ENCODE measurements around the gene FAF1. TPM values are rescaled to one million over a fixed set of nuclear protein-coding genes. Genes with fewer than 3 reads are reported as not detected.
A peak's percentile ranks its signal among the peaks of the same experiment; 100 is the strongest.

FAF1 gene
- total and polyA plus RNA-seq, 4 donors: 52.9 to 66.9 (median 61.6) TPM

- Histone ChIP-seq H3K4me1 (ENCODE audit: control insufficient read depth, insufficient read depth, low read length) (peaks cover 70% of the 10 kb centered on the region), H3K27me3 (ENCODE audit: control insufficient read depth, insufficient read depth, low read length) (peaks cover 97% of the 10 kb centered on the region), H3K36me3 (ENCODE audit: control insufficient read depth, insufficient read depth, low read length) (no peaks in the 10 kb centered on the region), H3K27ac (ENCODE audit: low read depth, low read length) (no peak overlapping the region), H3K4me3 (ENCODE audit: low read depth, low read length) (no peak overlapping the region), H3K9me3 (ENCODE audit: control insufficient read depth, insufficient read depth, low read length) (no peaks in the 10 kb centered on the region)
- peak in 1 of 6 donors; percentile 31 for DNase-seq (ENCODE audit: low read depth in 4 of 6, low spot score in 6 of 6)
- WGBS (ENCODE audit: insufficient coverage): under 1% methylated on average over 38 of the region's 38 CpGs
Measured at GRCh38 chr1:50421366-50421748, 538.7 kb downstream of the FAF1 start.

- Histone ChIP-seq H3K27me3 (ENCODE audit: control insufficient read depth, insufficient read depth, low read length) (peaks cover 97% of the 10 kb centered on the region), H3K4me1 (ENCODE audit: control insufficient read depth, insufficient read depth, low read length) (peaks cover 75% of the 10 kb centered on the region), H3K27ac (ENCODE audit: low read depth, low read length) (no peak overlapping the region), H3K36me3 (ENCODE audit: control insufficient read depth, insufficient read depth, low read length) (no peaks in the 10 kb centered on the region), H3K9me3 (ENCODE audit: control insufficient read depth, insufficient read depth, low read length) (no peaks in the 10 kb centered on the region), H3K4me3 (ENCODE audit: low read depth, low read length) (no peak overlapping the region)
- peak in 2 of 6 donors; percentile 71 for DNase-seq (ENCODE audit: low read depth in 4 of 6, low spot score in 6 of 6)
- WGBS (ENCODE audit: insufficient coverage): under 1% methylated on average over 69 of the region's 69 CpGs
Measured at GRCh38 chr1:50420689-50421365, 539.2 kb downstream of the FAF1 start.

- DNase-seq (ENCODE audit: low read depth in 4 of 6, low spot score in 6 of 6): peak in 1 of 6 donors; percentile 47
- Histone ChIP-seq H3K27ac (ENCODE audit: low read depth, low read length) (no peak overlapping the region), H3K27me3 (ENCODE audit: control insufficient read depth, insufficient read depth, low read length) (peaks cover 97% of the 10 kb centered on the region), H3K36me3 (ENCODE audit: control insufficient read depth, insufficient read depth, low read length) (no peaks in the 10 kb centered on the region), H3K4me3 (ENCODE audit: low read depth, low read length) (no peak overlapping the region), H3K9me3 (ENCODE audit: control insufficient read depth, insufficient read depth, low read length) (no peaks in the 10 kb centered on the region), H3K4me1 (ENCODE audit: control insufficient read depth, insufficient read depth, low read length) (peaks cover 76% of the 10 kb centered on the region)
- WGBS (ENCODE audit: insufficient coverage): 4% methylated on average over 17 of the region's 21 CpGs
Measured at GRCh38 chr1:50419907-50420677, 540.0 kb downstream of the FAF1 start.

- Histone ChIP-seq H3K27ac (ENCODE audit: low read depth, low read length) (no peak overlapping the region), H3K4me3 (ENCODE audit: low read depth, low read length) (no peak overlapping the region), H3K4me1 (ENCODE audit: control insufficient read depth, insufficient read depth, low read length) (peaks cover 69% of the 10 kb centered on the region), H3K27me3 (ENCODE audit: control insufficient read depth, insufficient read depth, low read length) (peaks cover 97% of the 10 kb centered on the region), H3K36me3 (ENCODE audit: control insufficient read depth, insufficient read depth, low read length) (no peaks in the 10 kb centered on the region), H3K9me3 (ENCODE audit: control insufficient read depth, insufficient read depth, low read length) (no peaks in the 10 kb centered on the region)
- 1% methylated on average over 60 of the region's 60 CpGs for WGBS (ENCODE audit: insufficient coverage)
- peak in 1 of 6 donors; percentile 47 for DNase-seq (ENCODE audit: low read depth in 4 of 6, low spot score in 6 of 6)
Measured at GRCh38 chr1:50419192-50419906, 540.7 kb downstream of the FAF1 start.

GRCh38 chr1:50418600-50419109 is 541.4 kb downstream of the FAF1 start:
- peak in 1 of 6 donors; percentile 68 for DNase-seq (ENCODE audit: low read depth in 4 of 6, low spot score in 6 of 6)
- H3K27me3 ChIP-seq (ENCODE audit: control insufficient read depth, insufficient read depth, low read length): peaks cover 97% of the 10 kb centered on the region
- no peak overlapping the region for H3K4me3 ChIP-seq (ENCODE audit: low read depth, low read length)
- peaks cover 62% of the 10 kb centered on the region for H3K4me1 ChIP-seq (ENCODE audit: control insufficient read depth, insufficient read depth, low read length)
- no peak overlapping the region for H3K27ac ChIP-seq (ENCODE audit: low read depth, low read length)
- WGBS (ENCODE audit: insufficient coverage): under 1% methylated on average over 64 of the region's 64 CpGs
- no peaks in the 10 kb centered on the region for H3K36me3 ChIP-seq (ENCODE audit: control insufficient read depth, insufficient read depth, low read length)
- H3K9me3 ChIP-seq (ENCODE audit: control insufficient read depth, insufficient read depth, low read length): no peaks in the 10 kb centered on the region

- 3% methylated on average over 12 of the region's 20 CpGs for WGBS (ENCODE audit: insufficient coverage)
- Histone ChIP-seq H3K36me3 (ENCODE audit: control insufficient read depth, insufficient read depth, low read length) (no peaks in the 10 kb centered on the region), H3K4me3 (ENCODE audit: low read depth, low read length) (no peak overlapping the region), H3K27ac (ENCODE audit: low read depth, low read length) (no peak overlapping the region), H3K27me3 (ENCODE audit: control insufficient read depth, insufficient read depth, low read length) (peaks cover 96% of the 10 kb centered on the region), H3K4me1 (ENCODE audit: control insufficient read depth, insufficient read depth, low read length) (peaks cover 57% of the 10 kb centered on the region), H3K9me3 (ENCODE audit: control insufficient read depth, insufficient read depth, low read length) (no peaks in the 10 kb centered on the region)
- peak in 1 of 6 donors; percentile 58 for DNase-seq (ENCODE audit: low read depth in 4 of 6, low spot score in 6 of 6)
Measured at GRCh38 chr1:50417946-50418599, 542.0 kb downstream of the FAF1 start.

GRCh38 chr1:50417507-50417906 is 542.6 kb downstream of the FAF1 start:
- H3K27me3 ChIP-seq (ENCODE audit: control insufficient read depth, insufficient read depth, low read length): peaks cover 96% of the 10 kb centered on the region
- H3K4me3 ChIP-seq (ENCODE audit: low read depth, low read length): no peak overlapping the region
- peak in 1 of 6 donors; percentile 43 for DNase-seq (ENCODE audit: low read depth in 4 of 6, low spot score in 6 of 6)
- under 1% methylated on average over 16 of the region's 23 CpGs for WGBS (ENCODE audit: insufficient coverage)
- no peaks in the 10 kb centered on the region for H3K9me3 ChIP-seq (ENCODE audit: control insufficient read depth, insufficient read depth, low read length)
- peaks cover 51% of the 10 kb centered on the region for H3K4me1 ChIP-seq (ENCODE audit: control insufficient read depth, insufficient read depth, low read length)
- H3K36me3 ChIP-seq (ENCODE audit: control insufficient read depth, insufficient read depth, low read length): no peaks in the 10 kb centered on the region
- no peak overlapping the region for H3K27ac ChIP-seq (ENCODE audit: low read depth, low read length)

- Histone ChIP-seq H3K4me1 (ENCODE audit: control insufficient read depth, insufficient read depth, low read length) (peaks cover 48% of the 10 kb centered on the region), H3K27ac (ENCODE audit: low read depth, low read length) (no peak overlapping the region), H3K4me3 (ENCODE audit: low read depth, low read length) (no peak overlapping the region), H3K9me3 (ENCODE audit: control insufficient read depth, insufficient read depth, low read length) (no peaks in the 10 kb centered on the region), H3K36me3 (ENCODE audit: control insufficient read depth, insufficient read depth, low read length) (no peaks in the 10 kb centered on the region), H3K27me3 (ENCODE audit: control insufficient read depth, insufficient read depth, low read length) (peaks cover 93% of the 10 kb centered on the region)
- DNase-seq (ENCODE audit: low read depth in 4 of 6, low spot score in 6 of 6): peak in 1 of 6 donors; percentile 47
- WGBS (ENCODE audit: insufficient coverage): under 1% methylated on average over 36 of the region's 46 CpGs
Measured at GRCh38 chr1:50416553-50417453, 543.3 kb downstream of the FAF1 start.

Data from spinal cord (tissue), 10 donors.